H9 (cell line): ENCODE measurements around the gene FLT1. TPM values are rescaled to one million over a fixed set of nuclear protein-coding genes. Genes with fewer than 3 reads are reported as not detected.

Source experiments
- DNase-seq: peaks from one replicate; pipeline ENCODE4 v3.0.0-alpha.2; 2017
- H2AFZ ChIP-seq: one replicate; pipeline ENCODE4 v1.6.1; 2013; ENCODE audit warnings: mild to moderate bottlenecking, low read length, control low read depth, moderate library complexity
- H2AK5ac ChIP-seq: 2 replicates; pipeline ENCODE4 v1.6.1; 2013; ENCODE audit warnings: low read length, control low read depth, mixed read lengths; ENCODE audit not compliant: insufficient read length
- H2BK120ac ChIP-seq: one replicate; pipeline ENCODE4 v1.6.1; 2013; ENCODE audit warnings: low read depth, mild to moderate bottlenecking, low read length, control low read depth, inconsistent platforms; ENCODE audit not compliant: poor library complexity, severe bottlenecking
- H2BK12ac ChIP-seq: 2 replicates; pipeline ENCODE4 v1.6.1; 2013; ENCODE audit warnings: low read length, control low read depth, mixed read lengths, low read depth; ENCODE audit not compliant: insufficient read length
- H2BK15ac ChIP-seq: 2 replicates; pipeline ENCODE4 v1.6.1; 2013; ENCODE audit warnings: low read depth, low read length, control low read depth
- H2BK20ac ChIP-seq: one replicate; pipeline ENCODE4 v1.6.1; 2013; ENCODE audit warnings: low read depth, mild to moderate bottlenecking, low read length, control low read depth, inconsistent platforms; ENCODE audit not compliant: poor library complexity, severe bottlenecking
- H2BK5ac ChIP-seq: 2 replicates; pipeline ENCODE4 v1.6.1; 2013; ENCODE audit warnings: low read length, control low read depth, mixed read lengths; ENCODE audit not compliant: insufficient read length
- H3K14ac ChIP-seq: 2 replicates; pipeline ENCODE4 v1.6.1; 2013; ENCODE audit warnings: low read length, control low read depth; ENCODE audit not compliant: insufficient read depth
- H3K18ac ChIP-seq: 2 replicates; pipeline ENCODE4 v1.6.1; 2013; ENCODE audit warnings: low read depth, mild to moderate bottlenecking, mixed read lengths, low read length, control low read depth; ENCODE audit not compliant: insufficient read length
- H3K23ac ChIP-seq: 2 replicates; pipeline ENCODE4 v1.6.1; 2013; ENCODE audit warnings: low read length, control low read depth, mixed read lengths, low read depth; ENCODE audit not compliant: insufficient read length
- H3K23me2 ChIP-seq: 2 replicates; pipeline ENCODE4 v1.6.1; 2013; ENCODE audit warnings: low read depth, mild to moderate bottlenecking, mixed read lengths, low read length, control low read depth; ENCODE audit not compliant: insufficient read length, poor library complexity, severe bottlenecking
- H3K27ac ChIP-seq: 2 replicates; pipeline ENCODE4 v1.5.1; 2013; ENCODE audit warnings: low read length, control low read depth, mixed read lengths, low read depth; ENCODE audit not compliant: insufficient read length
- H3K27me3 ChIP-seq: 2 replicates; pipeline ENCODE4 v1.6.1; 2013; ENCODE audit warnings: low read length, control low read depth, inconsistent platforms; ENCODE audit not compliant: insufficient read depth
- H3K4ac ChIP-seq: 2 replicates; pipeline ENCODE4 v1.6.1; 2013; ENCODE audit warnings: low read depth, mild to moderate bottlenecking, control low read depth, inconsistent platforms, low read length, moderate library complexity
- H3K4me1 ChIP-seq: 2 replicates; pipeline ENCODE4 v1.6.1; 2013; ENCODE audit warnings: low read length, control low read depth, inconsistent platforms; ENCODE audit not compliant: insufficient read depth
- H3K4me2 ChIP-seq: 2 replicates; pipeline ENCODE4 v1.6.1; 2013; ENCODE audit warnings: low read length, control low read depth, mixed read lengths; ENCODE audit not compliant: insufficient read length, insufficient read depth
- H3K56ac ChIP-seq: 2 replicates; pipeline ENCODE4 v1.6.1; 2013; ENCODE audit warnings: low read depth, mild to moderate bottlenecking, mixed read lengths, low read length, control low read depth; ENCODE audit not compliant: insufficient read length
- H3K79me1 ChIP-seq: 2 replicates; pipeline ENCODE4 v1.6.1; 2013; ENCODE audit warnings: low read depth, mild to moderate bottlenecking, moderate library complexity, low read length, control low read depth, inconsistent platforms; ENCODE audit not compliant: insufficient read depth, poor library complexity, severe bottlenecking
- H3K79me2 ChIP-seq: 2 replicates; pipeline ENCODE4 v1.6.1; 2013; ENCODE audit warnings: low read length, control low read depth, inconsistent platforms; ENCODE audit not compliant: insufficient read depth
- H3K9ac ChIP-seq: 2 replicates; pipeline ENCODE4 v1.6.1; 2013; ENCODE audit warnings: low read length, control low read depth, mixed read lengths; ENCODE audit not compliant: insufficient read length; ENCODE audit errors: extremely low read depth
- H3K9me3 ChIP-seq: one replicate; pipeline ENCODE4 v1.6.1; 2013; ENCODE audit warnings: low read depth, low read length, inconsistent platforms; ENCODE audit not compliant: control insufficient read depth
- H3T11ph ChIP-seq: one replicate; pipeline ENCODE4 v1.6.1; 2013; ENCODE audit warnings: mild to moderate bottlenecking, low read length, control low read depth, inconsistent platforms
- H4K20me1 ChIP-seq: one replicate; pipeline ENCODE4 v1.6.1; 2013; ENCODE audit not compliant: control insufficient read depth, insufficient read length, insufficient read depth
- H4K5ac ChIP-seq: 2 replicates; pipeline ENCODE4 v1.6.1; 2013; ENCODE audit warnings: low read depth, mild to moderate bottlenecking, mixed read lengths, low read length, control low read depth; ENCODE audit not compliant: insufficient read length
- H4K8ac ChIP-seq: replicated peaks from 2 replicates; pipeline ENCODE4 v1.6.1; 2013; ENCODE audit warnings: low read length, control low read depth, mixed read lengths, low read depth; ENCODE audit not compliant: insufficient read length
- H4K91ac ChIP-seq: 2 replicates; pipeline ENCODE4 v1.6.1; 2013; ENCODE audit warnings: low read depth, mild to moderate bottlenecking, moderate library complexity, mixed read lengths, low read length, control low read depth; ENCODE audit not compliant: insufficient read length
- H3K27ac Mint-ChIP-seq, 3 experiments: 2 replicates in 2 of 3; 3 replicates in 1 of 3; pipeline ENCODE4 v1.8.0; 2020 to 2021; ENCODE audit warnings: mixed read lengths in 3 of 3, mild to moderate bottlenecking in 1 of 3, moderate library complexity in 1 of 3
- H3K27me3 Mint-ChIP-seq: 2 replicates; pipeline ENCODE4 v1.8.0; 2021; ENCODE audit warnings: low read depth, mild to moderate bottlenecking, moderate library complexity, mixed read lengths
- H3K36me3 Mint-ChIP-seq, 3 experiments: 2 replicates in 2 of 3; 3 replicates in 1 of 3; pipeline ENCODE4 v1.8.0; 2020 to 2021; ENCODE audit warnings: low read depth in 3 of 3, mixed read lengths in 3 of 3; ENCODE audit not compliant: insufficient read depth in 1 of 3
- H3K4me1 Mint-ChIP-seq, 2 experiments: 2 replicates each; pipeline ENCODE4 v1.8.0; 2020; ENCODE audit warnings: mixed read lengths in 2 of 2
- H3K4me3 Mint-ChIP-seq, 2 experiments: 2 replicates in 1 of 2; 3 replicates in 1 of 2; pipeline ENCODE4 v1.8.0; 2020 to 2021; ENCODE audit warnings: mild to moderate bottlenecking in 2 of 2, mixed read lengths in 2 of 2, moderate library complexity in 1 of 2
- H3K9me3 Mint-ChIP-seq, 2 experiments: 2 replicates in 1 of 2; 3 replicates in 1 of 2; pipeline ENCODE4 v1.8.0; 2020; ENCODE audit warnings: mild to moderate bottlenecking in 2 of 2, mixed read lengths in 2 of 2, moderate library complexity in 1 of 2
- CTCF ChIP-seq: fragments of 200-600 bp; sonication (generic); conservative IDR thresholded peaks from 3 replicates; pipeline ENCODE4 v1.8.0; 2021; ENCODE audit warnings: antibody characterized with exemption, mild to moderate bottlenecking
- WGBS: extraction: QIAGEN DNeasy Blood & Tissue Kit; methylation state at CpG from one replicate; pipeline ENCODE4 v1.1.7; 2013; ENCODE audit warnings: missing lambda C conversion rate, low lambda C conversion rate, mixed read lengths; ENCODE audit not compliant: insufficient read length; ENCODE audit errors: extremely low coverage; 5-methylcytosine and 5-hydroxymethylcytosine counted together
- total RNA-seq: library from RNA; stranded (reverse); gene quantifications from 2 replicates; pipeline ENCODE4 v1.2.1, GENCODE V29; 2021

The FLT1 gene
- total RNA-seq, 1 experiment from 2014 or later = 84.1 TPM

- Histone ChIP-seq H3K4me2 (no peak overlapping the region), H3K27ac (no peak overlapping the region)
Measured at GRCh38 chr13:28349907-28350654, 144.8 kb downstream of the FLT1 start.

More at GRCh38 chr13:28349907-28350654, 144.8 kb downstream of the FLT1 start:
- Histone ChIP-seq H3K4me1 (no peaks in the 10 kb centered on the region), H3K23ac (no peak overlapping the region), H3K79me2 (no peaks in the 10 kb centered on the region), H3K18ac (no peak overlapping the region), H3K56ac (no peak overlapping the region), H4K20me1 (no peaks in the 10 kb centered on the region), H2AFZ (no peak overlapping the region), H2BK12ac (no peak overlapping the region), H3K14ac (no peak overlapping the region), H2BK15ac (no peak overlapping the region), H4K91ac (no peak overlapping the region), H3K9ac (no peak overlapping the region), H3K9me3 (no peaks in the 10 kb centered on the region), H2BK20ac (no peak overlapping the region), H2BK120ac (no peak overlapping the region), H2BK5ac (no peak overlapping the region), H3T11ph (no peak overlapping the region), H4K5ac (no peak overlapping the region), H3K27me3 (no peaks in the 10 kb centered on the region), H2AK5ac (no peak overlapping the region), H3K4ac (no peak overlapping the region), H3K23me2 (no peaks in the 10 kb centered on the region), H4K8ac (no peak overlapping the region), H3K79me1 (no peaks in the 10 kb centered on the region)
- peaks cover 14 to 17% of the 10 kb centered on the region in 2 experiments for H3K4me1 Mint-ChIP-seq
- no peak for TF ChIP-seq CTCF
- H3K27me3 Mint-ChIP-seq = no peaks in the 10 kb centered on the region
- H3K27ac Mint-ChIP-seq = no peak overlapping the region; a peak in 1 of 7 replicates
- H3K36me3 Mint-ChIP-seq = peaks cover 2 to 4% (median 4%) of the 10 kb centered on the region in 3 experiments; a peak in 4 of 7 replicates
- no peak overlapping the region for H3K4me3 Mint-ChIP-seq
- no peak for DNase-seq
- no peaks in the 10 kb centered on the region for H3K9me3 Mint-ChIP-seq
- no CpG with 5 or more reads among the region's 8 CpGs for WGBS
